ENCODE data around the gene PRM1.

The PRM1 gene

DNA sequence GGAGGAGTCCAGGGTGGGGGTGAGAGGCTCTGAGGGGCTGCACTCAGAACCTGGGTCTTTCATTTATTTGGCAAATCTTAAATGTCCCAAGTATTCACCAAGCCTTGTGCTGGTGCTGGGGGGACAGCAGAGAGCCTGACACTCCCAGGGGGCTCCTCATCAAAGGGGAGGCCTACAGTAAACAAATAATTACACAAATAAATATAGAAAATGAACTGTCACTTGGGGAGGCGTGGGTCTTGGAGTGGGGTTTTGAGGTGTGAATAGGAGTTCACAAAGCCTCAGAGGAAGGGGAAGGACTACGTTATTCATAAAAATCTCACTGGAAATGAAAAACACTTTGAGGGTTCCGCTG, 15.2 kb upstream of the PRM1 start:
- H3K9me3 ChIP-seq (ENCODE audit: control insufficient read depth, insufficient read depth, low read length): no peaks in the 10 kb centered on the region
- peak overlapping the region; percentile 89 for H3K4me2 ChIP-seq (ENCODE audit: low read length)
- peak overlapping the region; percentile 62 for H3K4me3 ChIP-seq (ENCODE audit: low read length)
- H3K79me2 ChIP-seq (ENCODE audit: control insufficient read depth, low read length): no peaks in the 10 kb centered on the region
- H3F3A ChIP-seq (ENCODE audit: control insufficient read depth, insufficient read depth): peaks cover 46% of the 10 kb centered on the region
- no peaks in the 10 kb centered on the region for H3K9me2 ChIP-seq (replicated peaks; ENCODE audit: control insufficient read depth, low read length)
- TF ChIP-seq, protein P1, sequence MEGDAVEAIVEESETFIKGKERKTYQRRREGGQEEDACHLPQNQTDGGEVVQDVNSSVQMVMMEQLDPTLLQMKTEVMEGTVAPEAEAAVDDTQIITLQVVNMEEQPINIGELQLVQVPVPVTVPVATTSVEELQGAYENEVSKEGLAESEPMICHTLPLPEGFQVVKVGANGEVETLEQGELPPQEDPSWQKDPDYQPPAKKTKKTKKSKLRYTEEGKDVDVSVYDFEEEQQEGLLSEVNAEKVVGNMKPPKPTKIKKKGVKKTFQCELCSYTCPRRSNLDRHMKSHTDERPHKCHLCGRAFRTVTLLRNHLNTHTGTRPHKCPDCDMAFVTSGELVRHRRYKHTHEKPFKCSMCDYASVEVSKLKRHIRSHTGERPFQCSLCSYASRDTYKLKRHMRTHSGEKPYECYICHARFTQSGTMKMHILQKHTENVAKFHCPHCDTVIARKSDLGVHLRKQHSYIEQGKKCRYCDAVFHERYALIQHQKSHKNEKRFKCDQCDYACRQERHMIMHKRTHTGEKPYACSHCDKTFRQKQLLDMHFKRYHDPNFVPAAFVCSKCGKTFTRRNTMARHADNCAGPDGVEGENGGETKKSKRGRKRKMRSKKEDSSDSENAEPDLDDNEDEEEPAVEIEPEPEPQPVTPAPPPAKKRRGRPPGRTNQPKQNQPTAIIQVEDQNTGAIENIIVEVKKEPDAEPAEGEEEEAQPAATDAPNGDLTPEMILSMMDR (IDR thresholded peaks at IDR 0.05; ENCODE audit: low read depth, low read length, poor library complexity, severe bottlenecking): no peak
- TF ChIP-seq EZH2phosphoT487 (IDR thresholded peaks at IDR 0.05; ENCODE audit: borderline replicate concordance, low read length): no peak
- H3K4me1 ChIP-seq (ENCODE audit: control insufficient read depth, low read length): peaks cover 94% of the 10 kb centered on the region
- peak overlapping the region; percentile 95 for H3K27ac ChIP-seq (ENCODE audit: low read depth, low read length)
- no peaks in the 10 kb centered on the region for H3K27me3 ChIP-seq (ENCODE audit: control insufficient read depth, low read length)
- no peaks in the 10 kb centered on the region for H4K20me1 ChIP-seq (ENCODE audit: control insufficient read depth, insufficient read depth, low read depth, low read length)
- H3K36me3 ChIP-seq (ENCODE audit: control insufficient read depth, low read length): peaks cover 5% of the 10 kb centered on the region; the same call in 1 of the 2 replicates

DNA sequence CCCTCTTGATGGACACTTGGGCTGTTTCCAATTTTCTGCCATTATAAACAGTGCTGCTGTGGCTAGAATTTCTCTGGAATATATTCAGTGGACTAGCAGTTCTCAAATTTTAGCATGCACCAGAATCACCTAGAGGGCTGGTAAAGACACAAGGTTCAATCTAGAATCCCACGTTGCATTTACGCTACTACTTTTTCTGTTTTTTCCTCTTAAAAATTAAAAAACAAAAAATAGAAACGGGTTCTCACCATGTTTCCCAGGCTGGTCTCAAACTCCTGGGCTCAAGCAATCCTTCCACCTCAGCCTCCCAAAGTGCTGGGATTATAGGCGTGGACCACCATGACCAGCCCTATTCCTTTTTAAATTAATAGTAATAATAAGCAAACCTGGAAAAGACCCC, 14.5 kb upstream of the PRM1 start:
- no peaks in the 10 kb centered on the region for H3K79me2 ChIP-seq (ENCODE audit: control insufficient read depth, low read length)
- H3K4me2 ChIP-seq (ENCODE audit: low read length): peak overlapping the region; percentile 89

DNA sequence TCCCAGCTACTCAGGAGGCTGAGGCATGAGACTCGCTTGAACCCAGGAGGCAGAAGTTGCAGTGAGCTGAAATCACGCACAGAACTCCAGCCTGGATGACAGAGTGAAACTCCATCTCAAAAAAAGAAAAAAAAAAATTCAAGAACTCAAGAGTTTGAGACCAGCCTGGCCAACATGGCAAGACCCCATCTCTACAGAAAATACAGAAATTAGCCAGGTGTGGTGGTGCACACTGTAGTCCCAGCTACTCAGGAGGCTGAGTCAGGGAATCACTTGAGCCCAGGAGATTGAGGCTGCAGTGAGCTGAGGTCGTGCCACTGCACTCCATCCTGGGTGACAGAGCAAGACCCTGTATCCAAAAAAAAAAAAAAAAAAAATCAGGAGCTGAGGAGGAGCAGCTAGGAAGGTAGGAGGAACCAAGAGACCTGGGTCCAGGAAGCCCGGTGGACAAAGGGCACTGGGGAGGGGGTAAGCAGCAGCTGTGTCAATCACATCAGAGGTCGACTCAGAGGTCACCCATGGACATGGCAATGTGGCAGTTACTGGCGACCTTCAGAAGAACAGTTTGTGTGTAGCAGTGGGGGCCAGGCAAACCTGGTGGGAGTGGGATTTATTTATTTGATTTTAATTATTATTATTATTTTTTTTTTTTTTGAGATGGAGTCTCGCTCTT, 11.1 kb upstream of the PRM1 start:
- Histone ChIP-seq H3K4me1 (ENCODE audit: control insufficient read depth, low read length) (peaks cover 86% of the 10 kb centered on the region), H3K4me3 (ENCODE audit: low read length) (no peak overlapping the region), H3K4me2 (ENCODE audit: low read length) (no peak overlapping the region), H3K36me3 (ENCODE audit: control insufficient read depth, low read length) (peaks cover 5% of the 10 kb centered on the region; the same call in 1 of the 2 replicates), H3K27me3 (ENCODE audit: control insufficient read depth, low read length) (no peaks in the 10 kb centered on the region), H3K9me2 (replicated peaks; ENCODE audit: control insufficient read depth, low read length) (no peaks in the 10 kb centered on the region), H3F3A (ENCODE audit: control insufficient read depth, insufficient read depth) (peaks cover 25% of the 10 kb centered on the region), H3K79me2 (ENCODE audit: control insufficient read depth, low read length) (no peaks in the 10 kb centered on the region), H4K20me1 (ENCODE audit: control insufficient read depth, insufficient read depth, low read depth, low read length) (no peaks in the 10 kb centered on the region), H3K27ac (ENCODE audit: low read depth, low read length) (no peak overlapping the region), H3K9me3 (ENCODE audit: control insufficient read depth, insufficient read depth, low read length) (no peaks in the 10 kb centered on the region)
- TF ChIP-seq, protein P1 (IDR thresholded peaks at IDR 0.05; ENCODE audit: low read depth, low read length, poor library complexity, severe bottlenecking): no peak
- no peak for TF ChIP-seq EZH2phosphoT487 (IDR thresholded peaks at IDR 0.05; ENCODE audit: borderline replicate concordance, low read length)

More for the DNA sequence above, 14.5 kb upstream of the PRM1 start:
- TF ChIP-seq EZH2phosphoT487 (IDR thresholded peaks at IDR 0.05; ENCODE audit: borderline replicate concordance, low read length): no peak
- TF ChIP-seq, protein P1 (IDR thresholded peaks at IDR 0.05; ENCODE audit: low read depth, low read length, poor library complexity, severe bottlenecking): no peak
- Histone ChIP-seq H3K36me3 (ENCODE audit: control insufficient read depth, low read length) (peaks cover 5% of the 10 kb centered on the region; the same call in 1 of the 2 replicates), H3K9me3 (ENCODE audit: control insufficient read depth, insufficient read depth, low read length) (no peaks in the 10 kb centered on the region), H3K27me3 (ENCODE audit: control insufficient read depth, low read length) (no peaks in the 10 kb centered on the region), H3K4me1 (ENCODE audit: control insufficient read depth, low read length) (peaks cover 95% of the 10 kb centered on the region), H3K27ac (ENCODE audit: low read depth, low read length) (peak overlapping the region; percentile 95), H3K4me3 (ENCODE audit: low read length) (0 out of 2 replicates have a peak overlapping the region, but pooled peaks have one; percentile 14), H3K9me2 (replicated peaks; ENCODE audit: control insufficient read depth, low read length) (no peaks in the 10 kb centered on the region), H3F3A (ENCODE audit: control insufficient read depth, insufficient read depth) (peaks cover 44% of the 10 kb centered on the region), H4K20me1 (ENCODE audit: control insufficient read depth, insufficient read depth, low read depth, low read length) (no peaks in the 10 kb centered on the region)

Data from DOHH2 (cell line).